ENCODE measurements around the gene TPSD1. TPM values are rescaled to one million over a fixed set of nuclear protein-coding genes. Genes with fewer than 3 reads are reported as not detected.

Gene TPSD1
- polyA plus RNA-seq, 3 donors = not detected

DNA sequence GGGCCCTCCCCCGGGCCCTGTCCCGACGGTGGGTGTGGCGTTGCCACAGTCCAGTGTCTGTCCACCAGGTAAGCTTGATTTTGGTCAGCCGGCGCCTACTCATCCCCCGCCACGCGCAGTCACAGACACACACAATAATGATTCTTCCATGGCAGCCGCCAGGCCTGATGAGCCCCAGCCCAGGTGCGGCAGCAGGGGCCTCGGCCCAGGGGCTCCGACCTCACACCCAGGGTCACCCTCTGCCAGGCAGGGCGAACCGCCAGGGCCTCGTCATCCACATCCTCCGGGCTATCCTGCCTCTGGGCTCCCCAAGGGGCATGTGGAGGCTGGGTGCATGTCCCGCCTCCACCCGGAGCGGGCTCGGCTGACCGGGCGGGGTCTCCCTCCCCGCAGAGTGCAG lies 38.3 kb upstream of the TPSD1 start:
- DNase-seq = no peak
- no peak overlapping the region for H3K4me3 ChIP-seq (replicated peaks in 1 of 3; ENCODE audit: low read depth in 2 of 3, low read length in 3 of 3)
- H3K36me3 ChIP-seq (replicated peaks in 1 of 2; ENCODE audit: control insufficient read depth in 1 of 2, insufficient read depth in 2 of 2, low read length in 2 of 2) = no peaks in the 10 kb centered on the region
- H2AFZ ChIP-seq (ENCODE audit: insufficient read depth, low read depth, low read length, poor library complexity, severe bottlenecking) = no peak overlapping the region
- no peak overlapping the region for H3K9ac ChIP-seq (ENCODE audit: insufficient read depth, low read length, poor library complexity, severe bottlenecking)
- no peaks in the 10 kb centered on the region for H3K79me2 ChIP-seq (ENCODE audit: insufficient read depth, low read length)
- H3K9me3 ChIP-seq (replicated peaks in 1 of 2; ENCODE audit: control insufficient read depth in 1 of 2, insufficient read depth in 1 of 2, low read length in 2 of 2) = no peaks in the 10 kb centered on the region
- H3K27ac Mint-ChIP-seq = no peak overlapping the region
- no peaks in the 10 kb centered on the region for H4K20me1 ChIP-seq (ENCODE audit: insufficient read depth, low read length)
- H3K27ac ChIP-seq (ENCODE audit: low read depth in 1 of 2, low read length in 2 of 2) = no peak overlapping the region
- no peaks in the 10 kb centered on the region for H3K4me1 Mint-ChIP-seq
- TF ChIP-seq, protein P1, sequence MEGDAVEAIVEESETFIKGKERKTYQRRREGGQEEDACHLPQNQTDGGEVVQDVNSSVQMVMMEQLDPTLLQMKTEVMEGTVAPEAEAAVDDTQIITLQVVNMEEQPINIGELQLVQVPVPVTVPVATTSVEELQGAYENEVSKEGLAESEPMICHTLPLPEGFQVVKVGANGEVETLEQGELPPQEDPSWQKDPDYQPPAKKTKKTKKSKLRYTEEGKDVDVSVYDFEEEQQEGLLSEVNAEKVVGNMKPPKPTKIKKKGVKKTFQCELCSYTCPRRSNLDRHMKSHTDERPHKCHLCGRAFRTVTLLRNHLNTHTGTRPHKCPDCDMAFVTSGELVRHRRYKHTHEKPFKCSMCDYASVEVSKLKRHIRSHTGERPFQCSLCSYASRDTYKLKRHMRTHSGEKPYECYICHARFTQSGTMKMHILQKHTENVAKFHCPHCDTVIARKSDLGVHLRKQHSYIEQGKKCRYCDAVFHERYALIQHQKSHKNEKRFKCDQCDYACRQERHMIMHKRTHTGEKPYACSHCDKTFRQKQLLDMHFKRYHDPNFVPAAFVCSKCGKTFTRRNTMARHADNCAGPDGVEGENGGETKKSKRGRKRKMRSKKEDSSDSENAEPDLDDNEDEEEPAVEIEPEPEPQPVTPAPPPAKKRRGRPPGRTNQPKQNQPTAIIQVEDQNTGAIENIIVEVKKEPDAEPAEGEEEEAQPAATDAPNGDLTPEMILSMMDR (IDR thresholded peaks at IDR 0.05) = no peak
- WGBS (ENCODE audit: insufficient coverage) = 92% methylated on average over 23 of the region's 24 CpGs
- H3K36me3 Mint-ChIP-seq = no peaks in the 10 kb centered on the region
- intact Hi-C loops (cut with micrococcal nuclease) = loop anchor here in 1 of 2 donors (10.0 kb wide), 1 partner anchor 47 kb away; no protein-coding TSS in a partner anchor
- H3K27me3 Mint-ChIP-seq (ENCODE audit: low read depth in 3 of 3) = peaks cover 0 to 6% (median 0%) of the 10 kb centered on the region in 3 donors
- H3K9me3 Mint-ChIP-seq = peaks cover 0 to 3% (median 0%) of the 10 kb centered on the region in 7 donors
- no peak overlapping the region for H3K4me2 ChIP-seq (replicated peaks; ENCODE audit: extremely low read depth, low read length, poor library complexity, severe bottlenecking)
- no peaks in the 10 kb centered on the region for H3K4me1 ChIP-seq (ENCODE audit: control insufficient read depth in 1 of 2, insufficient read depth in 2 of 2, low read length in 2 of 2)
- no peak overlapping the region for H3K4me3 Mint-ChIP-seq
- H3K27me3 ChIP-seq (ENCODE audit: control insufficient read depth in 2 of 2, insufficient read depth in 2 of 2, low read length in 2 of 2) = no peaks in the 10 kb centered on the region

DNA sequence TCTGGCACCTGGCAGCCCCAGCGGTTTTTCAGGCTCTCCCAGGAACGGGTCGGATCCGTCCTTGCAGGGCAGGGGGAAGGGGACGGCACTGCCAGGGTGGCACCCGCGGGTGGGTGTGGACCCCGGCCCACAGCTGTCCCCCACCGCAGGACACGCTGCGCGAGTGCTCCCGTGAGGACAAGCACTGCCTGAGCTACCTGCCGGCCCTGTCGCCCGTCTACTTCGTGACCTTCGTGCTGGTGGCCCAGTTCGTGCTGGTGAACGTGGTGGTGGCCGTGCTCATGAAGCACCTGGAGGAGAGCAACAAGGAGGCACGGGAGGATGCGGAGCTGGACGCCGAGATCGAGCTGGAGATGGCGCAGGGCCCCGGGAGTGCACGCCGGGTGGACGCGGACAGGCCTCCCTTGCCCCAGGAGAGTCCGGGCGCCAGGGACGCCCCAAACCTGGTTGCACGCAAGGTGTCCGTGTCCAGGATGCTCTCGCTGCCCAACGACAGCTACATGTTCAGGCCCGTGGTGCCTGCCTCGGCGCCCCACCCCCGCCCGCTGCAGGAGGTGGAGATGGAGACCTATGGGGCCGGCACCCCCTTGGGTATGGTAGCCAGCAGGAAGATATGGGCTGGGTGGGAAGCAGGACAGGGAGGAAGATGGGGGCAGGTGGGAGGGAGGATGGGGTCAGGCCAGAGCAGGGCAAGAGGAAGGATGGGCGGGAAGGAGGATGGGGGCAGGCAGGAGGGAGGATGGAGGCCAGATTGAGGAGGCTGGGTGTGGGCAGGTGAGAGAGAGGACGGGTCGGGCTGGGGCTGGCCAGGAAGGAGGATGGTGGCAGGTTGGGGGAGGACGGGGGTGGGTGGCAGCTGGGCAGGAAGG lies 37.6 kb upstream of the TPSD1 start:
- Histone ChIP-seq H3K79me2 (ENCODE audit: insufficient read depth, low read length) (no peaks in the 10 kb centered on the region), H2AFZ (ENCODE audit: insufficient read depth, low read depth, low read length, poor library complexity, severe bottlenecking) (no peak overlapping the region), H3K27ac (ENCODE audit: low read depth in 1 of 2, low read length in 2 of 2) (no peak overlapping the region), H3K27me3 (ENCODE audit: control insufficient read depth in 2 of 2, insufficient read depth in 2 of 2, low read length in 2 of 2) (no peaks in the 10 kb centered on the region), H3K4me2 (replicated peaks; ENCODE audit: extremely low read depth, low read length, poor library complexity, severe bottlenecking) (no peak overlapping the region), H3K9me3 (replicated peaks in 1 of 2; ENCODE audit: control insufficient read depth in 1 of 2, insufficient read depth in 1 of 2, low read length in 2 of 2) (no peaks in the 10 kb centered on the region), H3K4me3 (replicated peaks in 1 of 3; ENCODE audit: low read depth in 2 of 3, low read length in 3 of 3) (no peak overlapping the region), H3K9ac (ENCODE audit: insufficient read depth, low read length, poor library complexity, severe bottlenecking) (no peak overlapping the region), H4K20me1 (ENCODE audit: insufficient read depth, low read length) (no peaks in the 10 kb centered on the region), H3K36me3 (replicated peaks in 1 of 2; ENCODE audit: control insufficient read depth in 1 of 2, insufficient read depth in 2 of 2, low read length in 2 of 2) (no peaks in the 10 kb centered on the region), H3K4me1 (ENCODE audit: control insufficient read depth in 1 of 2, insufficient read depth in 2 of 2, low read length in 2 of 2) (no peaks in the 10 kb centered on the region)
- H3K27ac Mint-ChIP-seq = no peak overlapping the region
- no peak overlapping the region for H3K4me3 Mint-ChIP-seq
- TF ChIP-seq, protein P1 (IDR thresholded peaks at IDR 0.05) = no peak
- DNase-seq = no peak
- H3K27me3 Mint-ChIP-seq (ENCODE audit: low read depth in 3 of 3) = peaks cover 0 to 6% (median 0%) of the 10 kb centered on the region in 3 donors
- intact Hi-C loops (cut with micrococcal nuclease) = loop anchor here in 1 of 2 donors (10.0 kb wide), 1 partner anchor 47 kb away; no protein-coding TSS in a partner anchor
- H3K36me3 Mint-ChIP-seq = no peaks in the 10 kb centered on the region
- H3K9me3 Mint-ChIP-seq = peaks cover 0 to 3% (median 0%) of the 10 kb centered on the region in 7 donors
- no peaks in the 10 kb centered on the region for H3K4me1 Mint-ChIP-seq
- 92% methylated on average over 45 of the region's 49 CpGs for WGBS (ENCODE audit: insufficient coverage)
